NCI-H446 treated with DMSO at 0.1 percent for 48 hours (cell line): Measurements from ENCODE around the gene PCSK4.
"Not testable (repeated sequence)": the region's sequence is repeated elsewhere in the genome, so short reads cannot be mapped to it uniquely, and the experiment has no call there.

Experiments
- DNase-seq: peaks from one replicate; lab custom pipeline; 2025; lab: John Stamatoyannopoulos, UW

Gene PCSK4

GRCh38 chr19:1503925-1504773 lies 14.0 kb upstream of the PCSK4 start:
- no peak for DNase-seq

GRCh38 chr19:1503089-1503924 lies 13.2 kb upstream of the PCSK4 start:
- DNase-seq, result no peak

- DNase-seq, result no peak
These were observed 12.4 kb upstream of the PCSK4 start for GRCh38 chr19:1502433-1503088.

DNA sequence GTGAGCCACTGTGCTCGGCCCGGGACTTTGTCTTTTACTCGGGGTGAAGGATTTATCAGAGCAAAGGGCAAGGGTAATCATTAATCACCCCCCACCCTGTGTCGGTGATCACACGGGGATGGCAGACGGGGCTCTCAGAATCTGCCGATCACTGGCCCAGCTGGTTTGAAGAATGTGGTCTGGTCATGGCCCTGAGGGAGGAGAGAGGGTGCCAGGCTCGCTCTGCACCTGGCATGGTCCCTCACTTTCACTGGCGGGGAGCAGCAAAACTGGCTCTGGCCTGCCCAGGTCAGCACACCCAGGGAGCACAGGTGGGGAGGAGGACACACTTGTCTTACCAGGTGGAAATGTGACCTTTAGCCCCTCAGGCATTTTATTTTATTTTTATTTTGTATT lies 11.0 kb upstream of the PCSK4 start:
- DNase-seq, result no peak

DNA sequence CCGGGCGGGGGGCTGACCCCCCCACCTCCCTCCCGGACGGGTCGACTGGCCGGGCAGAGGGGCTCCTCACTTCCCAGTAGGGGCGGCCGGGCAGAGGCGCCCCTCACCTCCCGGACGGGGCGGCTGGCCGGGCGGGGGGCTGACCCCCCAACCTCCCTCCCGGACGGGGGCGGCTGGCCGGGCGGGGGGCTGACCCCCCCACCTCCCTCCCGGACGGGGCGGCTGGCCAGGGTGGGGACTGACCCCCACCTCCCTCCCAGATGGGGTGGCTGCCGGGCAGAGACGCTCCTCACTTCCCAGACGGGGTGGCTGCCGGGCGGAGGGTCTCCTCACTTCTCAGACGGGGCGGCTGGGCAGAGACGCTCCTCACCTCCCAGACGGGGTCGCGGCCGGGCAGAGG lies 9.1 kb upstream of the PCSK4 start:
- not testable (repeated sequence) for DNase-seq

GRCh38 chr19:1497578-1498235 lies 7.6 kb upstream of the PCSK4 start:
- DNase-seq, result no peak

DNA sequence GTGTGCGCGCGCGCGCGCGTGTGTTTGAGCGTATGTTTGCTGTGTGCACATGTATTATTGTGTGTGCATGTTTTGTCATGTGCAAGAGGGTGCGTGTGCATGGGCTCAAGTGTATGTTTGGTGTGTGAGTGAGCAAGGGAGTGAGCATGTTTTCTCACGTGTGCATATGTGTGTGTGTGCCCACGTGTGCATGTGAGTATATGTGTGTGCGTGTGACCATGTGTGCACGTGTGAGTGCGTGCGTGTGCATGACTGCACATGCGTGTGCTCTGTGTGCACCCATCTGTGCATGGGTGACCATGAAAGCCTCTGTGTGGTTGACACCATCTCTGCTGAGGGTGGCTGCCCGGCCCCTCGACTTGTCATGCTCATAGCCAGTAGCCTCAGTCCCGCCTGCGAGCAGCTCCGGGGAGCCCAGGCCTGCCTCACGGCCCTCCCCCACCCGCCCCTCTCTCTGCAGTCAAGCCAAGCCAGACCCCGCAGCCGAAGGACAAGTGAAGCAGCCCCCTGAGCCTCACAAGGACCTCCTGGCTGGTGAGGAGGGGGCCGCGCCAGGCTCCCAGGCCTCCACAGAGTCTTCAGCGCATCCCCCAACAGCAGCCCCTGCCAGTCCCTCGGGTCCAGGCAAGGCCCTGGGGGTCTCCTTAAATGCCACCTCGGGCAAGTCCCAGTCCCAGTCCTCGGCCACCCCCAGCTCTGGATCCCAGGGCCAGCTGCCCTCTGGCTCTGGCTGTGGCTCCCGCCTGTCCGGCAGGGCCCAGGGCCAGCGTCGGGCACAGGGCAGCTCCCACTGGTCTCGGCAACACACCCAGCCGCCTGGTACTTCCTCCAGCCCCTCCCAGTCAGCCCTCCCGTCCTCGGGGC lies 6.8 kb upstream of the PCSK4 start:
- no peak for DNase-seq

- no peak for DNase-seq
These were observed 5.9 kb upstream of the PCSK4 start for GRCh38 chr19:1495799-1496713.

- DNase-seq, result no peak
These were observed 5.1 kb upstream of the PCSK4 start for GRCh38 chr19:1495051-1495798.

DNA sequence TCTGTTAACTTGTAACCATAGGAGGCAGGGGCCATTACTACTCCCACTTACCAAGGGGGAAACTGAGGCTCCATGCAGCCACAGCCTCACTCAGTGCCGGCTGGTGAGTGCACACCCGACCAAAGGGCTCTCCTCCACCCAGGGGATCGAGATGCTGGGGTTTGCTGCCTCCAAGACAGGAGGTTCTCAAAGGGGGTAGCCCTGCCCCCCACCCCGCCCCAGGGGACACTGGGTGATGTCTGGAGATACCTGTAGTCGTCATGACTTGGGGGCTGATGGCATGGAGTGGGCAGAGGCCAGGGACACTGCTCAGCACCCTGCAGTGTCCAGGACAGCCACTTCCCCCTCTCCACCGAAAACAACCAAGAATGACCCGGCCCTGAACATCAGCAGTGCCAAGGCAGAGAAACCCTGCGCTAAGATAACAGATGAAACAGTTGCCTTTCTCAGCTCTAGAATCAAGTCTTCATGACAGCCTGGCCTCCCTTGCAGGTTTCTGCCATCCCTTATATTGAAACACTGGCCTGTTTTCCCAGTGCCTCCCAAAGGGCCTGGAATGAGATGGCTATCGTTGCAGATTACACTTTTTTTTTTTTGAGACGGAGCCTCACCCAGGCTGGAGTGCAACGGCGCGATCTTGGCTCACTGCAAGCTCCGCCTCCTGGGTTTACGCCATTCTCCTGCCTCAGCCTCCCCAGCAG lies 4.1 kb upstream of the PCSK4 start:
- DNase-seq, result no peak

DNA sequence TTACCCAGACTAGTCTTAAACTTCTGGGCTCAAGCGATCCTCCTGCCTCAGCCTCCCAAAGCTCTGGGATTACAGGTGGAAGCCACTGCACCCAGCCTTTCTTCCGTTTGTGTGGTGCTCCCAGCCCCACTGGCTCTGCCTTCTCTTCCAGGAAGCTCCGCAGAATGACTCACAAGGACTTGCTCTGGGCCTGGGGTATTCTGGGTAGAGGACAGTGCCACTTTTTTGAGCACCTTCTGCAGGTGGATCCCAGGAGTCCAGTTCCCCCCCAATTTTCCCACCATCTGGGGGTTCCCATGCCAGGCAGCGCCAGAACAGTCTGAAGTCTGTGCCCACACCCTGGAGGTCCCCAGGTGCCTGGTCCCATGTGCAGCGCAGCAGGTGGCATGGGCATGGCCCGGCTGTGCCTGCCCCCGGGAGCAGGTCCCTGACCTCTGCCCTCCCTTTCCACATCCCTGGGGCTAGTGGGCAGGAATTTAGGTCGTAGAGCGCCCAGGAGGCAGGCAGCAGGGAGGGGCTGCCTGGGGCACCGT lies 2.4 kb upstream of the PCSK4 start:
- DNase-seq, result no peak

GRCh38 chr19:1491849-1492170 lies 1.7 kb upstream of the PCSK4 start:
- DNase-seq, result no peak

DNA sequence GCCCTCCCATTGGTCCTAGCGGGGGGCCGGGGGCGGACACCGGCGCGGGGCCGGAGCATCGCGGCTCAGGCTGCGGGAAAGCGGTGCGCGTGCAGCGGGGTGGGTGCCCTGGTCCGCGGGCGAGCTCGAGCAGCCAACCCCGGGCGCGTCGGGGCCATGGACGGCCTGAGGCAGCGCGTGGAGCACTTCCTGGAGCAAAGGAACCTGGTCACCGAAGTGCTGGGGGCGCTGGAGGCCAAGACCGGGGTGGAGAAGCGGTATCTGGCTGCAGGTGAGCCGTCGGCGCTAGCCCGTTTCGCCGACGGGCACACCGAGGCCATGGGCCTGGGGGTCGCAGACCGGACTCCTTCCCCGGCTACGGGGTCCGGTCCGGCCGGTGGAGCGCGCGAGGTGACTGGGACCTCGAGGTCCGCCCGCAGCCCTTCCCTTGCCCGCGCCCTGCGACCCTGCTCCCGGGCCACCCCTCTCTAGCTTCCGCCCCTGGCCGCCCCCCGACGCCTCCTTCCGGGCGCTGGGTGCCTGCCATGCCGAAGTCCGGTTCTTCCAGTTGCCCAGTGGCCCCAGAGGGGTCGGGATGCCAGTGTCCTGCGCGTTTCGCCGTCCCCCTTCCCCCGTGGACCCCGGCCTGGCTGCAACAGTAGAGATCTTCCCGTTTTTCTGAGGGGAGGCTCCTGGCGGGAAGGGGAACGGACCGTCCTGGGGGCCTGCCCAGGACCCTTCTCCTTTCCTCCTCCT lies 1.1 kb upstream of the PCSK4 start, which contains the start of gene REEP6:
REEP6 (plus strand) TSS at position 68 of the 735 bp plus-strand sequence; CDS start at position 157, 89 bp downstream.
- DNase-seq, result no peak

GRCh38 chr19:1489463-1490310 lies 463 bp downstream of the PCSK4 start:
- no peak for DNase-seq

GRCh38 chr19:1488282-1488601 lies 1.9 kb downstream of the PCSK4 start:
- no peak for DNase-seq

DNA sequence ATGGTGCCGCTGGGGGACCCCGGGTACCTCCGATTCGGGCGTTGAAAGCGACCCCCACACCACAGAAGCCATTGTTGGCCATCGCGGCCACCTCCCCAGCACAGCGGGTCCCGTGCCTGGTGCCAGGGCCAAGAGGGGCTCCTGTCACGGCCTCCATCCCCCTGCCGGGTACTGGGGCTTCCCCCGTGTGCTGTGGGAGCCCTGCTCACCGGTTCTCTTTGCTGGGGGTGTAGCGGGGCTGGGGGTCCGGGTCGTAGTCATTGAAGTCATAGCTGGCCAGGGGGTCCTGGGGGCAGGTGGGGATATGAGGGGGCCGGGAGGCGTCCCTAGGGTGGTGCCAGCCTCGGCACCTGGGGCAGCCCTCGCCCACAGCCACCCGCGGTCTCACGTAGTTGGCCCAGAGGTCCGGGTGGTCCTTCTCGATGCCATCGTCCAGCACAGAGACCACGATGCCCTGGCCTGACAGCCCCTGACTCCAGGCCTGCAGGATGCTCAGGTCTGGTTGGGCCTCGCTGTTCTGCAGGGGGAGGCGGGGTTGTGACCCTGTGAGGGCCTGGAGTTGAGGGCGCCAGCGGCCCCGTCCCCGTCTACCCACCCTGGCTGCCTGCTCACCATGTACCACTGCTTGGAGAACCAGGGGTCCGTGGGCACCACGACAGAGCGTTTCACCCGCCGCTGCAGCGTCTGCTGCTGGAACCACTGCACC lies 2.4 kb downstream of the PCSK4 start:
- DNase-seq, result no peak
